Brain pericyte (primary cell): ENCODE measurements around the gene MTERF1.
"Not testable (repeated sequence)": the region's sequence is repeated elsewhere in the genome, so short reads cannot be mapped to it uniquely, and the experiment has no call there.

Experiments
- DNase-seq: peaks from one replicate; pipeline ENCODE4 v3.0.0-alpha.2; 2012; ENCODE audit warnings: low read depth, low spot score

MTERF1 gene, protein sequence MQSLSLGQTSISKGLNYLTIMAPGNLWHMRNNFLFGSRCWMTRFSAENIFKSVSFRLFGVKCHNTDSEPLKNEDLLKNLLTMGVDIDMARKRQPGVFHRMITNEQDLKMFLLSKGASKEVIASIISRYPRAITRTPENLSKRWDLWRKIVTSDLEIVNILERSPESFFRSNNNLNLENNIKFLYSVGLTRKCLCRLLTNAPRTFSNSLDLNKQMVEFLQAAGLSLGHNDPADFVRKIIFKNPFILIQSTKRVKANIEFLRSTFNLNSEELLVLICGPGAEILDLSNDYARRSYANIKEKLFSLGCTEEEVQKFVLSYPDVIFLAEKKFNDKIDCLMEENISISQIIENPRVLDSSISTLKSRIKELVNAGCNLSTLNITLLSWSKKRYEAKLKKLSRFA

DNA sequence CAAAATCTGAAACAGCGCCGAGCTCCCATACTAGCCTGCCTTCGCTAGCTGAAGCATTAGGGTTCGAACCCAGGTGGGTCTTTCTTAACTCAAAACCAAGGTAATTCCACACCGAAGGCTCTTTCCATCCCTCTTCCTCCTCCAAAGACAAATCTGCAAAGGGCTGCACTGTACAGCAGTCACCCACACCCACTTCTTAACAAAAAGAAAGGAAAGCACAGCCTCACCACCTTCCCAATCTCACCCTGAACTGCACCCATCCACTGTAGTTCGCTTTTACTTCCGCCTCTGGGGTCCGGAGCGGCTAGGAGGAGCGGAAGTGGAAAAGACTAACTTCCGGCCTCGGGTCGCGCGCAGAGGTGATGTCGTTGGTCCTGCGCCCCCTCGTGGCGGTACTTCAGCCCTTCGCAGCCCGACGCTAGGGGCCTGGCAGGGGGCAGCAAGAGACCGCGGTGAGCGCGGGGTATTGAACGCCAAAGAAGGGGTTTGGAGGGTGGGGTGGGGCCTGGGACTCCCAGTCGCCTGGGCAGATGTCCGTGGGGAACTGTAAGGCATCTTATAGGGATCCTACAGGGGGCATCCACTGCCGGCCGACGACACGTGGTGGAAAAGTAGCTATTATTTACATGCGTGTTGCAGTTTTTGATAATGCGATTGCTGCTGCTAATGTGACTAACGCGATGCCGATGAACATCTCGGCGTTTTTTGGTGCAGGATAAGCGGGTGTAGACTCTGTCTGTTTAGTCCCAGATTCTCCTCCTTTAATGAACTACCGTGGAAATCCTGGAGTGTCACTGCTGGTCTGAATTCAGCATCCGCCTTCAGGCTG lies at the start of gene MTERF1:
MTERF1 (minus strand) TSS at position 290 of the 829 bp plus-strand sequence. CDS start 619 bp downstream, outside the sequence.
- peak; percentile 68 for DNase-seq

GRCh38 chr7:91929463-91929862 lies 49.0 kb upstream of the MTERF1 start:
- no peak for DNase-seq

DNA sequence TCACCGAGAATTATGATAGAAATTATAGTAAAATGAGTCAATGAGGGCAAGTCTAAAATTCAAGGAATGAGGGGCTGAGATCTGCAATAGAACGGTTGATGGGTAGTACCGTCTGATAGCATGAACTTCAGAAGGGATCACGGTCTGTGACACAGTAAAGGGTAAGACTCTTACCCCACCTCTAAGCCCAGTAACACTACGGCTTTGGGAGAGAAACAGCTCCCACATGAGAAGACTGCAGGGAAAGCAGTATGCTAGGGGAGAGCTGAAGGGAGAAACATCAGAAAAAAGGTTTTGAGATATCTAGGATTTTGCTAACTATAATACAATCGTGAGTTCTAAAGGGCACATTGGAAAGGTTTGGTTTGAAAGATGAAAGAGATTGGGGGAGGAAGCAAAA lies 47.4 kb upstream of the MTERF1 start:
- no peak for DNase-seq

DNA sequence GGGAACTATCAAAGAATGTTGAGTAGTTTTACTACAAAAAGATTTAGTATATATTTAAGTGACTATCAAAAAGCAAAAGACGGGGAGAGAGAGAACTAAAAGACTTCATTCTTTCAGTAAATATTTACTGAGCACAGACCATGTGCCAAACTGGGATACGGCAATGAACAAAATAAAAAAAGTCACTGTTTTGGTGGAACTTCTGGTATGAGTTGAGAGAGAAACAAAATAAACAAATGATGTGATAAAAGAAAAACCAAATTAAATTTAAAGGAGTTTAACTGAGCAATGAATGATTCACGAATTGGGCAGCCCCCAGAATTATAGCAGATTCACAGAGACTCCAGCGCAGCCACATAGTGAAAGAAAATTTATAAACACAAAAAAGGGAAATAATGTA lies 42.4 kb upstream of the MTERF1 start:
- no peak for DNase-seq

DNA sequence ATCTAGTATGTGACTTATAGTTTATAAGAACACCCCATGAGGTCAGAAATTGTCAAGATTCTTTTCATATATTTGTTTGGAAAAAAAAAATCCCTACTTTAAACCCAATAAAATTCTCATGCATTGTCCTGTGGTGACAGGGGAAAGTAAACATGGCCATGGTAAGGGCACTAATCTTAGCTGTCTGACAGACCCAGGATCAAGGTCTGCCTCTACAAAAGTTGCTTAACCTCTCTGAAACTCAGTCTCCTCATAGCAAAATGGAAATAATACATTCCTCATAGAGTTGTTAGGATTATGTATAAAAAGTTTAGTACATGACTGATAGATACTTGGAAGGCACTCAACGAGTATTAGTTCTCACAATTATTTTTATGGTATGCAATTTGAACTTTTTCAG lies 37.9 kb upstream of the MTERF1 start:
- DNase-seq: no peak

GRCh38 chr7:91916051-91916440 lies 35.5 kb upstream of the MTERF1 start:
- DNase-seq: no peak

- no peak for DNase-seq
These were observed 35.0 kb upstream of the MTERF1 start for GRCh38 chr7:91915401-91916050.

- DNase-seq: no peak
These were observed 33.1 kb upstream of the MTERF1 start for GRCh38 chr7:91913612-91914011.

DNA sequence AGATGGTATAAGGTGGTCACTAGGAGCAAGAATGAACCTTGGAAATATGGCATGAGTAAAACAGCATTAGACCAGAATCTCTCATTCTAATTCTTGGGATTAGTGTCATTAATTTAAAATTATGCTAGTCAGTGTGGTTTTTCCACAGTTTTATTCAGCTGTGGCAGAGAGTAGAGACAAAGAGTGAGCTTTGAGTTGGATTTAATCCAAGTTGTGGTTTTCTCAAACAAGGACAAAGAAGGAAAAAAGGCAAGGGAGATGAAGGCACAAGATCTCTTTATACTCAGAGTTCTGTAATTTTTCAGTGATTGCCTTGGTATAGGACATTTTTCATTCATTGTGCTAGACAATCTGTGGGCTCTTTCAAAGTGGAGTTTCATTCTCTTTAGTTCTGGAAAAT lies 32.0 kb upstream of the MTERF1 start:
- no peak for DNase-seq

- no peak for DNase-seq
These were observed 30.6 kb upstream of the MTERF1 start for GRCh38 chr7:91911121-91911520.

DNA sequence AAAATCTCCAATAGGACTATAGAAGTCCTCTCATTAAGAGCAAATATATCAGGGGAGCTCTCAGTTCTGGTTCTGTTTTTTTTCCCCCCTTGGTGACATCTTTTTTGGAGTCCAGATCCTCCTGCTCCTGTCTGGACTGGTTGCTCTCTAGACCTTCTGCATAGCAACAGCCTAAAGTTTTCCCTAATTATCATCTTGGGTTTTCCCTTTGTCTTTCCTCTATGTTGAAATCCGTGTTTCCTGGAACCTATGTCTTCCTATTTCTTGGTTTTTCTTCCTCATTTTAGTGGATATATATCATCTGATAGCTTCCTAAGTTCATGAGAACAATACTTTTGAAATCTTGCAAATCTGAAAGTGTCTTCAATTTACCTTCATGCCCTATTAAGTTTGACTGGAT lies 29.7 kb upstream of the MTERF1 start:
- DNase-seq: no peak

GRCh38 chr7:91899563-91899962 lies 19.1 kb upstream of the MTERF1 start:
- no peak for DNase-seq

- DNase-seq: no peak
These were observed 17.9 kb upstream of the MTERF1 start for GRCh38 chr7:91898240-91898992.

DNA sequence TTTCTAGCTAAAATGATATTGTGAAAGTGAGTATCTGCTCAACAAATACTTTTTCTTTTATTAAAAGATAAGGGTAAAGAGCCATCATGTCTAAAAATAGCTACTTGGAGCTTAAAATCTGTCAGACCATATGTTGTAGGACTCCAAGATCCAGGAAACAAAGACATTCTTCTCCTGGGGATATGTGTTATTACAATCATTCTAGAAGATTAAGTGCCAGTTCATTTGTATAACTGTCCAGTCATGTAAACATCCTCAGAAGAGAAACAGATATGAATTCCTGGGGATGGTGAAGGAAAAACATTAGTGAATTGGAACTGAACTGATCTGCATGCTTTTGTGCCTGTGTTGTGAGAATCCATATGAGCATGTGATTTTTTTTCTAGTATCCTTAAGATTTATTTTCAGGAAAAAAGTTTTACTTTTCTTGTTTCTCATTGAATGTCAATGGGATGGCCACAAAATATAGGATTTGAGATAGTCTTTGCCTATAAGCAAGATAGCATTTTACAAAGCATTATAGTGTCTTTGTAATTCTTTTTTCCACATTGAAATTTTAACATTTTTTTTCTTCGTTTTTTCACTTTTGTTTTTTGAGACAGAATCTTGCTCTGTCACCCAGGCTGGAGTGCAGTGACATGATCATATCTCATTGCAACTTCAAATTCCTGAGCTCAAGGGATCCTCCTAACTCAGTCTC lies 14.4 kb upstream of the MTERF1 start:
- no peak for DNase-seq

DNA sequence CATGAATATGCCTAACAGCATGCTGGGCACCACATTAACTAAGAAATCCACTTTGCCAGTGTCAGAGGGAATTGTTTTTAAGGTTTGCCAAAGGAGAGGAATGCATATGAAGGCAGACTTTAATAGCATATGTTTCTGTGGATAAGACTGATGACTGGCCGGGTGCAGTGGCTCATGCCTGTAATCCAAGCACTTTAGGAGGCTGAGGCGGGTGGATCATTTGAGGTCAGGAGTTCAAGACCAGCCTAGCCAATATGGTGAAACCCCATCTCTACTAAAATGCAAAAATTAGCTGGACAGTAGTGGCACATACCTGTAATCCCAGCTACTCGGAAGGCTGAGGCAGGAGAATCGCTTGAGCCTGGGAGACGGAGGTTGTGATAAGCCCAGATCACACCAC lies 13.2 kb upstream of the MTERF1 start:
- DNase-seq: not testable (repeated sequence)

GRCh38 chr7:91892821-91893340 lies 12.4 kb upstream of the MTERF1 start:
- DNase-seq: no peak

DNA sequence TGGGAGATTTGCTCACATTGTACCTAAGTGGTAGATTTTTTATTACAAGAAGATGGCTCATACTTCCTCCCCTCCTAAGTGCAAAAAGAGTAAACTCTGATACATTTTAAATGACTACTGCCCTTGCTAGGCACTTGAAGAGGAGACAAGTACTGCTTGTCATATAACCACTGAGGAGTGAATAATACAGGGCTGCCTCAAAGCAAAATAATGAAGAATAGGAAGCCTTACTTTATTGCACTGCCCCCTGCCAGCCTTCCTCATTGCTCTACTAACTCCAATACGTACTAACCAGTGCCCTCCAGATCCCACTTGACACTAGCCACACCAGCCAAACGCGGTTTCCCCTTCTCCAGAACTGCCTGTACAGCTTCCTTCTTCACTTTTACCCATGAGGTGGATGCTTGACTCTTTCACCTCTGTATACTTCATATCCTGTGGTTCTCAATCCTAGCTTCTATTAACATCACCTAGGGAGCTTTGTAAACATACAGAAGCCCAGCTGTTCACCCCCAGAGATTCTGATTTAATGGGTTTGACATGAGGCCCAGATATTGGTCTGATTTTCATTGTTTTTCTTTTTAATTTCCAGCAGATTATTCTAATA lies 11.7 kb upstream of the MTERF1 start:
- no peak for DNase-seq

DNA sequence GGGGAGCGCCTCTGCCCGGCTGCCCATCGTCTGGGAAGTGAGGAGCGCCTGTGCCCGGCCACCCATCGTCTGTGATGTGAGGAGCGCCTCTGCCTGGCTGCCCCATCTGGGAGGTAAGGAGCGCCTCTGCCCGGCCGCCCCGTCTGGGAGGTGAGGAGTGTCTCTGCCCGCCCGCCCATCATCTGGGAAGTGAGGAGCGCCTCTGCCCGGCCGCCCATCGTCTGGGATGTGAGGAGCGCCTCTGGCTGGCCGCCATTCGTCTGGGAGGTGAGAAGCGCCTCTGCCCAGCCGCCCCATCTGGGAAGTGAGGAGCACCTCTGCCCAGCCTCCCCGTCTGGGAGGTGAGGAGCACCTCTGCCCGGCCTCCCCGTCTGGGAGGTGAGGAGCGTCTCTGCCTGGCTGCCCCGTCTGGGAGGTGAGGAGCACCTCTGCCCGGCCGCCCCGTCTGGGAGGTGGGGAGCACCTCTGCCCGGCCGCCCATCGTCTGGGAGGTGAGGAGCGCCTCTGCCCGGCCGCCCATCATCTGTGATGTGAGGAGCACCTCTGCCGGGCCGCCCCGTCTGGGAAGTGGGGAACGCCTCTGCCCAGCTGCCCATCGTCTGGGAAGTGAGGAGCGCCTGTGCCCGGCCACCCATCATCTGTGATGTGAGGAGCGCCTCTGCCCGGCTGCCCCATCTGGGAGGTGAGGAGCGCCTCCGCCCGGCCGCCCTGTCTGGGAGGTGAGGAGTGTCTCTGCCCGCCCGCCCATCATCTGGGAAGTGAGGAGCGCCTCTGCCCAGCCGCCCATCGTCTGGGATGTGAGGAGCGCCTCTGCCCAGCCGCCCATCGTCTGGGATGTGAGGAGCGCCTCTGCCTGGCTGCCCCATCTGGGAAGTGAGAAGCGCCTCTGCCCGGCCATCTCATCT lies 8.0 kb upstream of the MTERF1 start:
- DNase-seq: not testable (repeated sequence)
